SK-N-SH (cell line): Measurements from ENCODE around the gene TMEM163. TPM values are rescaled to one million over a fixed set of nuclear protein-coding genes. Genes with fewer than 3 reads are reported as not detected.

Source experiments
- CTCF ChIA-PET: fragments of 300-600, 350-600 bp; formaldehyde crosslinking; extraction: SDS; loops from one replicate; lab custom pipeline; 2021; lab: Yijun Ruan, JAX
- POLR2A ChIA-PET: fragments of 350-600 bp; sonication (Branson Sonifier 250); formaldehyde crosslinking; extraction: SDS; loops from one replicate; lab custom pipeline; 2020; ENCODE audit warnings: antibody characterized with exemption, inconsistent platforms; lab: Yijun Ruan, JAX
- DNase-seq: peaks from one replicate; pipeline ENCODE4 v3.0.0; 2012
- H2AFZ ChIP-seq: fragments of 200-600 bp; sonication (generic); 2 replicates; pipeline ENCODE4 v1.8.1; 2016; ENCODE audit warnings: antibody characterized with exemption, mild to moderate bottlenecking, low read depth
- H3F3A ChIP-seq: fragments of 200-600 bp; sonication (generic); replicated peaks from 2 replicates; pipeline ENCODE3; 2016; ENCODE audit warnings: antibody characterized with exemption, mild to moderate bottlenecking; ENCODE audit not compliant: insufficient read depth
- H3K27ac ChIP-seq, 2 experiments: fragments of 200-500 bp in 1 of 2; fragments of 200-600 bp in 1 of 2; sonication (Bioruptor generic) in 1 of 2; sonication (generic), shearing (Covaris generic) in 1 of 2; 2 replicates each; pipeline versions ENCODE4 v1.5.1 to v1.6.1; 2014 to 2016; ENCODE audit warnings: low read depth in 2 of 2, inconsistent platforms in 1 of 2, low read length in 1 of 2, mild to moderate bottlenecking in 1 of 2, mixed read lengths in 1 of 2
- H3K27me3 ChIP-seq: fragments of 200-600 bp; sonication (generic), shearing (Covaris generic); 2 replicates; pipeline ENCODE4 v1.6.1; 2016; ENCODE audit warnings: mixed run types; ENCODE audit not compliant: insufficient read depth
- H3K36me3 ChIP-seq, 2 experiments: fragments of 200-500 bp in 1 of 2; fragments of 200-600 bp in 1 of 2; sonication (Bioruptor generic) in 1 of 2; sonication (generic) in 1 of 2; replicated peaks in 1 of 2; 2 replicates each; pipeline versions ENCODE3 to v1.5.1; 2014 to 2016; ENCODE audit warnings: low read length in 1 of 2, mild to moderate bottlenecking in 1 of 2; ENCODE audit not compliant: insufficient read depth in 2 of 2, control insufficient read depth in 1 of 2
- H3K4me1 ChIP-seq, 2 experiments: fragments of 200-500 bp in 1 of 2; fragments of 200-600 bp in 1 of 2; sonication (Bioruptor generic) in 1 of 2; sonication (generic), shearing (Covaris generic) in 1 of 2; 2 replicates each; pipeline versions ENCODE4 v1.5.1 to v1.6.1; 2014 to 2016; ENCODE audit warnings: low read depth in 1 of 2, low read length in 1 of 2, mixed run types in 1 of 2; ENCODE audit not compliant: insufficient read depth in 2 of 2, control insufficient read depth in 1 of 2
- H3K4me2 ChIP-seq: fragments of 200-600 bp; sonication (generic), shearing (Covaris generic); 2 replicates; pipeline ENCODE4 v1.6.1; 2017; ENCODE audit warnings: mixed run types
- H3K4me3 ChIP-seq, 2 experiments: fragments of 200-500 bp in 1 of 2; fragments of 200-600 bp in 1 of 2; sonication (Bioruptor generic) in 1 of 2; sonication (generic), shearing (Covaris generic) in 1 of 2; 2 replicates each; pipeline versions ENCODE4 v1.5.1 to v1.8.1; 2014 to 2016; ENCODE audit warnings: low read depth in 2 of 2, inconsistent platforms in 1 of 2, low read length in 1 of 2, mild to moderate bottlenecking in 1 of 2, mixed read lengths in 1 of 2, moderate library complexity in 1 of 2
- H3K79me2 ChIP-seq: fragments of 200-600 bp; sonication (generic); 2 replicates; pipeline ENCODE4 v1.8.1; 2017; ENCODE audit warnings: mild to moderate bottlenecking; ENCODE audit not compliant: insufficient read depth
- H3K9ac ChIP-seq: fragments of 200-600 bp; sonication (generic); 2 replicates; pipeline ENCODE4 v1.6.1; 2017; ENCODE audit warnings: mixed run types
- H3K9me2 ChIP-seq: fragments of 200-600 bp; sonication (generic); 2 replicates; pipeline ENCODE4 v1.6.1; 2017; ENCODE audit warnings: mixed run types
- H3K9me3 ChIP-seq: fragments of 200-600 bp; sonication (generic); 2 replicates; pipeline ENCODE4 v1.6.1; 2017; ENCODE audit warnings: mixed run types, mild to moderate bottlenecking, moderate library complexity
- H4K20me1 ChIP-seq: fragments of 200-600 bp; sonication (generic); 2 replicates; pipeline ENCODE4 v1.6.1; 2017; ENCODE audit warnings: mild to moderate bottlenecking, mixed run types; ENCODE audit not compliant: insufficient read depth
- CTCF ChIP-seq: fragments of 200-600 bp; sonication (generic); IDR thresholded peaks from 2 replicates; pipeline ENCODE4 v1.6.1; 2017; ENCODE audit warnings: antibody characterized with exemption, mild to moderate bottlenecking, moderate library complexity
- EP300 ChIP-seq, 2 experiments: IDR thresholded peaks; 2 replicates each; pipeline versions ENCODE4 v1.4.0 to v1.6.1; 2012; ENCODE audit warnings: borderline replicate concordance in 1 of 2, low read depth in 1 of 2, low read length in 1 of 2
- FOSL2 ChIP-seq: IDR thresholded peaks from 2 replicates; pipeline ENCODE4 v1.4.0; 2012; ENCODE audit warnings: low read depth, mild to moderate bottlenecking, moderate library complexity, borderline replicate concordance
- FOXJ3 ChIP-seq: sonication (generic); formaldehyde crosslinking; IDR thresholded peaks from 2 replicates; pipeline ENCODE4 v1.5.1; 2020; ENCODE audit warnings: mild to moderate bottlenecking, missing genetic modification reagents
- NRF1 ChIP-seq: IDR thresholded peaks from 2 replicates; pipeline ENCODE4 v1.6.1; 2012; ENCODE audit warnings: low read depth, mild to moderate bottlenecking, low read length
- POLR2AphosphoS5 ChIP-seq: IDR thresholded peaks from 2 replicates; pipeline ENCODE4 v1.6.1; 2012; ENCODE audit warnings: low read depth, low read length
- TEAD4 ChIP-seq: IDR thresholded peaks from 2 replicates; pipeline ENCODE4 v1.4.0; 2012; ENCODE audit warnings: mild to moderate bottlenecking, borderline replicate concordance; ENCODE audit not compliant: insufficient read depth
- USF2 ChIP-seq: fragments of 150-350 bp; IDR thresholded peaks from 2 replicates; pipeline ENCODE4 v1.6.1; 2017; ENCODE audit warnings: antibody characterized with exemption, low read length, low read depth, borderline replicate concordance
- YY1 ChIP-seq: IDR thresholded peaks from 2 replicates; pipeline ENCODE4 v1.4.0; 2012; ENCODE audit warnings: low read depth, mild to moderate bottlenecking
- WGBS: methylation state at CpG from one replicate; pipeline ENCODE4 v1.1.6; 2017; ENCODE audit warnings: low lambda C conversion rate; 5-methylcytosine and 5-hydroxymethylcytosine counted together
- polyA plus RNA-seq, 3 experiments: library from polyadenylated mRNA; depleted of rRNA; stranded (reverse); fragments of >200 nt; gene quantifications; 2 replicates each; pipeline ENCODE4 v1.2.3, GENCODE V29; 2012

The TMEM163 gene
- polyA plus RNA-seq, 1 of the 3 experiments (the other 2 are of a cell fraction): not detected

GRCh38 chr2:134468776-134469175 is 250.0 kb downstream of the TMEM163 start:
- no peaks in the 10 kb centered on the region for H4K20me1 ChIP-seq
- H3K27ac ChIP-seq: no peak overlapping the region
- ChIA-PET CTCF (interaction anchor here (0.6 to 2.4 kb wide), 6 partner anchors 8 to 133 kb away, joined by 3 to 10 read pairs (median 4); no protein-coding TSS in a partner anchor), POLR2A (interaction anchor here (0.6 kb wide), 1 partner anchor 8 kb away, joined by 3 read pairs; no protein-coding TSS in a partner anchor)
- H3K9me2 ChIP-seq: no peaks in the 10 kb centered on the region
- H3K79me2 ChIP-seq: no peaks in the 10 kb centered on the region
- no peak overlapping the region for H2AFZ ChIP-seq
- no peak for DNase-seq
- WGBS: 53% methylated on average over 3 of the region's 12 CpGs
- no peak for TF ChIP-seq FOSL2
- TF ChIP-seq USF2: no peak
- no peak for TF ChIP-seq POLR2AphosphoS5
- TF ChIP-seq YY1: no peak
- no peak for TF ChIP-seq CTCF
- TF ChIP-seq FOXJ3 (CRISPR knock-in tag): no peak
- TF ChIP-seq EP300 (IDR thresholded peaks at IDR 0.05; ENCODE audit: borderline replicate concordance in 1 of 2, low read depth in 1 of 2, low read length in 1 of 2): no peak
- TF ChIP-seq TEAD4: no peak
- H3K36me3 ChIP-seq: no peaks in the 10 kb centered on the region
- H3K27me3 ChIP-seq: no peaks in the 10 kb centered on the region
- no peak overlapping the region for H3K4me3 ChIP-seq
- H3F3A ChIP-seq: no peaks in the 10 kb centered on the region
- no peaks in the 10 kb centered on the region for H3K4me1 ChIP-seq
- H3K9me3 ChIP-seq: no peaks in the 10 kb centered on the region
- H3K9ac ChIP-seq: no peak overlapping the region
- H3K4me2 ChIP-seq: no peak overlapping the region

- TF ChIP-seq TEAD4: no peak
- no peak for TF ChIP-seq NRF1
- WGBS: 49% methylated on average over 2 of the region's 2 CpGs
- H3K9ac ChIP-seq: no peak overlapping the region
- H3K36me3 ChIP-seq: no peaks in the 10 kb centered on the region
- H3K4me3 ChIP-seq: no peak overlapping the region
- no peaks in the 10 kb centered on the region for H3K27me3 ChIP-seq
- H2AFZ ChIP-seq: no peak overlapping the region
- ChIA-PET CTCF (interaction anchor here (1.2 to 3.6 kb wide), 4 partner anchors 8 to 430 kb away, joined by 3 to 11 read pairs (median 6); no protein-coding TSS in a partner anchor), POLR2A (no interaction called here)
- no peaks in the 10 kb centered on the region for H3K4me1 ChIP-seq
- H3K27ac ChIP-seq: no peak overlapping the region
- no peaks in the 10 kb centered on the region for H3K9me3 ChIP-seq
- no peaks in the 10 kb centered on the region for H4K20me1 ChIP-seq
- H3K4me2 ChIP-seq: no peak overlapping the region
- no peak for DNase-seq
- H3K79me2 ChIP-seq: no peaks in the 10 kb centered on the region
- H3F3A ChIP-seq: no peaks in the 10 kb centered on the region
- no peaks in the 10 kb centered on the region for H3K9me2 ChIP-seq
Measured at GRCh38 chr2:134468164-134468563, 250.6 kb downstream of the TMEM163 start.
